GM12878 (cell line): Measurements from ENCODE around the gene NPAS3. TPM values are rescaled to one million over a fixed set of nuclear protein-coding genes. Genes with fewer than 3 reads are reported as not detected.
A peak's percentile ranks its signal among the peaks of the same experiment; 100 is the strongest.

Source experiments
- CHD2 ChIP-seq: IDR thresholded peaks from 2 replicates; pipeline ENCODE4 v1.6.1; 2011; ENCODE audit warnings: low read depth, low read length, improper control_type of control experiment, borderline replicate concordance
- IKZF1 ChIP-seq: fragments of 450-650 bp; conservative IDR thresholded peaks from 2 replicates; pipeline ENCODE4 v1.6.1; 2017; ENCODE audit warnings: antibody characterized with exemption, mild to moderate bottlenecking
- KLF5 ChIP-seq: fragments of 450-650 bp; IDR thresholded peaks from 2 replicates; pipeline ENCODE4 v1.6.1; 2014; ENCODE audit warnings: mild to moderate bottlenecking; ENCODE audit not compliant: partially characterized antibody
- polyA plus RNA-seq, 11 experiments: library from polyadenylated mRNA; depleted of rRNA in 4 of 11; unstranded in 6 of 11; stranded (reverse) in 5 of 11; fragments of >200 nt; fragmentation: Nextera tagmentation in 4 of 11; fragmentation: Illumina TruSeq in 1 of 11; extraction: Ambion mirVana in 4 of 11; extraction: Trizol in 1 of 11; gene quantifications; 1 replicate in 1 of 11; 2 replicates in 10 of 11; pipeline versions ENCODE4 v1.2.1 to v1.2.3, GENCODE V29; 2011 to 2016; ENCODE audit warnings: inconsistent platforms in 2 of 11, missing spikeins in 2 of 11, low read depth in 1 of 11
- total RNA-seq, 4 experiments: library from RNA; depleted of rRNA in 3 of 4; stranded (reverse); fragments of >200 nt in 3 of 4; fragmentation: Illumina TruSeq in 1 of 4; extraction: Trizol in 1 of 4; gene quantifications; 2 replicates each; pipeline versions ENCODE4 v1.2.1 to v1.2.3, GENCODE V29; 2013 to 2021
- TF ChIP-seq, protein P1 (sequence below): IDR thresholded peaks from 2 replicates; pipeline ENCODE4 v1.6.1; 2012; ENCODE audit warnings: improper control_type of control experiment, low read depth, low read length; ENCODE audit not compliant: insufficient replicate concordance
- TF ChIP-seq, protein P2 (sequence below): fragments of 450-650 bp; IDR thresholded peaks from 2 replicates; pipeline ENCODE4 v1.6.1; 2017; ENCODE audit warnings: mild to moderate bottlenecking, low read depth, inconsistent platforms; ENCODE audit not compliant: poor library complexity, severe bottlenecking
- TF ChIP-seq, protein P3 (sequence below): fragments of 450-650 bp; IDR thresholded peaks from 2 replicates; pipeline ENCODE4 v1.6.1; 2017; ENCODE audit warnings: mild to moderate bottlenecking, moderate library complexity

The NPAS3 gene
- total and polyA plus RNA-seq, 10 of the 15 experiments (the other 5 are each of a cell fraction or from before 2014, with no cell fraction given): under 0.01 to 2.7 (median 0.03) TPM; not detected in 6

DNA sequence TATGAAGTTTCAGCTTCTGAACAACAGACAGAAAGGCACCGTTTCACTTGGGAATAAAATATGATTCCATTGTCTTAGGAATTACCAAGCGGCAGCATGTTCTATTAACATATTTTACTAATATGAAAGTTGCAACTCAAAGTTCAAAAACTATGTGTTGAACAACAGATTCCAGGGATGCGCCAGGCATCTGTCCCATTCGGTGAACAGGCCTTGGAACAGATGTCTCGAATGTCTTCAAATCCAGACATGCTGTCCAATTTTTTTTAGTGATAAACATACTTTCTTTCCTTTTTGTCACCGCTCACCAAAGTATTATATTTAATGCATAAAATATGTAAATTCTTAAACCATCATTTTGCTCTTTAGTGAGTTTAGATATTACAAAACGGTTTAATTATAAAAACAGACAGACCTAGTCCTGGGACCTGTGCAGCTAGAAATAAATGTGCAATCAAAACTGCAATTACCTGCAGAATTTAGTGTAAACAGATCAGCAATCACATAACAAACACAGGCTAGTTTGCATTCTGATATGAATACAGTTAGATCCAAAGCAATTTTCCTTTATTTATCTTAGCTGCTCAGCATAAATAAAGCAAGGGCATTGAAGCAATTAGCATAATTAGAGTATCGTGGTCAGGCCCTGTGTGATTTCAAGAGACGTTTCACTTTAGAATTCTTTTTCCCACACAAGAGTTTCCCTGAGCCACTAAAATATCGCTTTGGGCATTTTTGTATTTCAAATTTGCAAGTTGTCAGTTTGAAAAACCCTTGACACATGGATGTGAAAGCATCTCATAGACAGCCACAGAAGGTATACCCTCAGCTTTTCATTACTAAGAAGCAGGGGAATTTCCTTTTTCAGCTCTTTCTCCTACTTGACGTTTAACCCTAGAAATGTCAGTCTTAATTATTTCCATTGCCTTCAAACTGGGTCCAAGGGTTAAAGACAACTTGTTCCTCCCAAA lies 591.4 kb downstream of the NPAS3 start (continued):
- TF ChIP-seq, protein P1, sequence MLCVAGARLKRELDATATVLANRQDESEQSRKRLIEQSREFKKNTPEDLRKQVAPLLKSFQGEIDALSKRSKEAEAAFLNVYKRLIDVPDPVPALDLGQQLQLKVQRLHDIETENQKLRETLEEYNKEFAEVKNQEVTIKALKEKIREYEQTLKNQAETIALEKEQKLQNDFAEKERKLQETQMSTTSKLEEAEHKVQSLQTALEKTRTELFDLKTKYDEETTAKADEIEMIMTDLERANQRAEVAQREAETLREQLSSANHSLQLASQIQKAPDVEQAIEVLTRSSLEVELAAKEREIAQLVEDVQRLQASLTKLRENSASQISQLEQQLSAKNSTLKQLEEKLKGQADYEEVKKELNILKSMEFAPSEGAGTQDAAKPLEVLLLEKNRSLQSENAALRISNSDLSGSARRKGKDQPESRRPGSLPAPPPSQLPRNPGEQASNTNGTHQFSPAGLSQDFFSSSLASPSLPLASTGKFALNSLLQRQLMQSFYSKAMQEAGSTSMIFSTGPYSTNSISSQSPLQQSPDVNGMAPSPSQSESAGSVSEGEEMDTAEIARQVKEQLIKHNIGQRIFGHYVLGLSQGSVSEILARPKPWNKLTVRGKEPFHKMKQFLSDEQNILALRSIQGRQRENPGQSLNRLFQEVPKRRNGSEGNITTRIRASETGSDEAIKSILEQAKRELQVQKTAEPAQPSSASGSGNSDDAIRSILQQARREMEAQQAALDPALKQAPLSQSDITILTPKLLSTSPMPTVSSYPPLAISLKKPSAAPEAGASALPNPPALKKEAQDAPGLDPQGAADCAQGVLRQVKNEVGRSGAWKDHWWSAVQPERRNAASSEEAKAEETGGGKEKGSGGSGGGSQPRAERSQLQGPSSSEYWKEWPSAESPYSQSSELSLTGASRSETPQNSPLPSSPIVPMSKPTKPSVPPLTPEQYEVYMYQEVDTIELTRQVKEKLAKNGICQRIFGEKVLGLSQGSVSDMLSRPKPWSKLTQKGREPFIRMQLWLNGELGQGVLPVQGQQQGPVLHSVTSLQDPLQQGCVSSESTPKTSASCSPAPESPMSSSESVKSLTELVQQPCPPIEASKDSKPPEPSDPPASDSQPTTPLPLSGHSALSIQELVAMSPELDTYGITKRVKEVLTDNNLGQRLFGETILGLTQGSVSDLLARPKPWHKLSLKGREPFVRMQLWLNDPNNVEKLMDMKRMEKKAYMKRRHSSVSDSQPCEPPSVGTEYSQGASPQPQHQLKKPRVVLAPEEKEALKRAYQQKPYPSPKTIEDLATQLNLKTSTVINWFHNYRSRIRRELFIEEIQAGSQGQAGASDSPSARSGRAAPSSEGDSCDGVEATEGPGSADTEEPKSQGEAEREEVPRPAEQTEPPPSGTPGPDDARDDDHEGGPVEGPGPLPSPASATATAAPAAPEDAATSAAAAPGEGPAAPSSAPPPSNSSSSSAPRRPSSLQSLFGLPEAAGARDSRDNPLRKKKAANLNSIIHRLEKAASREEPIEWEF: peak; percentile 88
- no peak for TF ChIP-seq KLF5
- TF ChIP-seq, protein P2, sequence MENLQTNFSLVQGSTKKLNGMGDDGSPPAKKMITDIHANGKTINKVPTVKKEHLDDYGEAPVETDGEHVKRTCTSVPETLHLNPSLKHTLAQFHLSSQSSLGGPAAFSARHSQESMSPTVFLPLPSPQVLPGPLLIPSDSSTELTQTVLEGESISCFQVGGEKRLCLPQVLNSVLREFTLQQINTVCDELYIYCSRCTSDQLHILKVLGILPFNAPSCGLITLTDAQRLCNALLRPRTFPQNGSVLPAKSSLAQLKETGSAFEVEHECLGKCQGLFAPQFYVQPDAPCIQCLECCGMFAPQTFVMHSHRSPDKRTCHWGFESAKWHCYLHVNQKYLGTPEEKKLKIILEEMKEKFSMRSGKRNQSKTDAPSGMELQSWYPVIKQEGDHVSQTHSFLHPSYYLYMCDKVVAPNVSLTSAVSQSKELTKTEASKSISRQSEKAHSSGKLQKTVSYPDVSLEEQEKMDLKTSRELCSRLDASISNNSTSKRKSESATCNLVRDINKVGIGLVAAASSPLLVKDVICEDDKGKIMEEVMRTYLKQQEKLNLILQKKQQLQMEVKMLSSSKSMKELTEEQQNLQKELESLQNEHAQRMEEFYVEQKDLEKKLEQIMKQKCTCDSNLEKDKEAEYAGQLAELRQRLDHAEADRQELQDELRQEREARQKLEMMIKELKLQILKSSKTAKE: peak; percentile 69
- TF ChIP-seq IKZF1: peak; percentile 39
- TF ChIP-seq, protein P3, sequence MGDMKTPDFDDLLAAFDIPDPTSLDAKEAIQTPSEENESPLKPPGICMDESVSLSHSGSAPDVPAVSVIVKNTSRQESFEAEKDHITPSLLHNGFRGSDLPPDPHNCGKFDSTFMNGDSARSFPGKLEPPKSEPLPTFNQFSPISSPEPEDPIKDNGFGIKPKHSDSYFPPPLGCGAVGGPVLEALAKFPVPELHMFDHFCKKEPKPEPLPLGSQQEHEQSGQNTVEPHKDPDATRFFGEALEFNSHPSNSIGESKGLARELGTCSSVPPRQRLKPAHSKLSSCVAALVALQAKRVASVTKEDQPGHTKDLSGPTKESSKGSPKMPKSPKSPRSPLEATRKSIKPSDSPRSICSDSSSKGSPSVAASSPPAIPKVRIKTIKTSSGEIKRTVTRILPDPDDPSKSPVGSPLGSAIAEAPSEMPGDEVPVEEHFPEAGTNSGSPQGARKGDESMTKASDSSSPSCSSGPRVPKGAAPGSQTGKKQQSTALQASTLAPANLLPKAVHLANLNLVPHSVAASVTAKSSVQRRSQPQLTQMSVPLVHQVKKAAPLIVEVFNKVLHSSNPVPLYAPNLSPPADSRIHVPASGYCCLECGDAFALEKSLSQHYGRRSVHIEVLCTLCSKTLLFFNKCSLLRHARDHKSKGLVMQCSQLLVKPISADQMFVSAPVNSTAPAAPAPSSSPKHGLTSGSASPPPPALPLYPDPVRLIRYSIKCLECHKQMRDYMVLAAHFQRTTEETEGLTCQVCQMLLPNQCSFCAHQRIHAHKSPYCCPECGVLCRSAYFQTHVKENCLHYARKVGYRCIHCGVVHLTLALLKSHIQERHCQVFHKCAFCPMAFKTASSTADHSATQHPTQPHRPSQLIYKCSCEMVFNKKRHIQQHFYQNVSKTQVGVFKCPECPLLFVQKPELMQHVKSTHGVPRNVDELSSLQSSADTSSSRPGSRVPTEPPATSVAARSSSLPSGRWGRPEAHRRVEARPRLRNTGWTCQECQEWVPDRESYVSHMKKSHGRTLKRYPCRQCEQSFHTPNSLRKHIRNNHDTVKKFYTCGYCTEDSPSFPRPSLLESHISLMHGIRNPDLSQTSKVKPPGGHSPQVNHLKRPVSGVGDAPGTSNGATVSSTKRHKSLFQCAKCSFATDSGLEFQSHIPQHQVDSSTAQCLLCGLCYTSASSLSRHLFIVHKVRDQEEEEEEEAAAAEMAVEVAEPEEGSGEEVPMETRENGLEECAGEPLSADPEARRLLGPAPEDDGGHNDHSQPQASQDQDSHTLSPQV: peak; percentile 12; the same call in 1 of the 2 replicates
- TF ChIP-seq CHD2: peak; percentile 16; the same call in 1 of the 2 replicates
